Common myeloid progenitor, CD34-positive (primary cell): Measurements from ENCODE around the gene PFKFB3.

ENCODE experiments used
- CTCF ChIA-PET: fragments of 350-600 bp; sonication (Branson Sonifier 250); formaldehyde crosslinking; loops from one replicate; lab custom pipeline; 2021; ENCODE audit warnings: antibody characterized with exemption; lab: Charles Lee
- POLR2A ChIA-PET: fragments of 350-600 bp; sonication (Branson Sonifier 250); formaldehyde crosslinking; loops from one replicate; lab custom pipeline; 2021; ENCODE audit warnings: antibody characterized with exemption; lab: Charles Lee
- DNase-seq, 3 donors: peaks; one replicate each; pipeline versions ENCODE4 v3.0.0 to v3.0.0-alpha.2; 2013
- H3K27ac ChIP-seq, 2 experiments: 1 replicate in 1 of 2; 2 replicates in 1 of 2; pipeline ENCODE4 v1.7.0; 2013; ENCODE audit warnings: inconsistent platforms in 2 of 2, low read length in 2 of 2, mild to moderate bottlenecking in 2 of 2, low read depth in 1 of 2, moderate library complexity in 1 of 2; ENCODE audit not compliant: severe bottlenecking in 2 of 2, insufficient read depth in 1 of 2, poor library complexity in 1 of 2
- H3K27me3 ChIP-seq, 5 experiments: replicated peaks in 2 of 5; 1 replicate in 3 of 5; 2 replicates in 2 of 5; pipeline versions ENCODE4 v1.6.1 to v1.7.0; 2013; ENCODE audit warnings: low read length in 4 of 5, mild to moderate bottlenecking in 2 of 5, moderate library complexity in 2 of 5, inconsistent platforms in 1 of 5; ENCODE audit not compliant: insufficient read depth in 5 of 5, control insufficient read depth in 4 of 5
- H3K36me3 ChIP-seq, 4 experiments: 1 replicate in 2 of 4; 2 replicates in 2 of 4; pipeline versions ENCODE4 v1.6.1 to v1.7.0; 2013; ENCODE audit warnings: low read length in 3 of 4, control low read depth in 1 of 4, mild to moderate bottlenecking in 1 of 4; ENCODE audit not compliant: control insufficient read depth in 4 of 4, insufficient read depth in 4 of 4
- H3K4me1 ChIP-seq, 4 experiments: 1 replicate in 3 of 4; 2 replicates in 1 of 4; pipeline versions ENCODE4 v1.6.1 to v1.7.1; 2013; ENCODE audit warnings: low read length in 3 of 4, mild to moderate bottlenecking in 3 of 4, control low read depth in 1 of 4, inconsistent platforms in 1 of 4, moderate library complexity in 1 of 4; ENCODE audit not compliant: control insufficient read depth in 4 of 4, insufficient read depth in 4 of 4; ENCODE audit errors: control extremely low read depth in 1 of 4
- H3K4me3 ChIP-seq, 7 experiments: 1 replicate in 4 of 7; 2 replicates in 3 of 7; pipeline versions ENCODE4 v1.5.1 to v1.7.0; 2013; ENCODE audit warnings: mild to moderate bottlenecking in 7 of 7, low read length in 6 of 7, moderate library complexity in 6 of 7, inconsistent platforms in 2 of 7, low read depth in 2 of 7, control low read depth in 1 of 7; ENCODE audit not compliant: insufficient read depth in 4 of 7, control insufficient read depth in 1 of 7; ENCODE audit errors: extremely low read depth in 1 of 7
- H3K9me3 ChIP-seq, 5 experiments: 1 replicate in 4 of 5; 2 replicates in 1 of 5; pipeline versions ENCODE4 v1.6.1 to v1.7.1; 2013; ENCODE audit warnings: low read length in 4 of 5, mild to moderate bottlenecking in 2 of 5, inconsistent platforms in 1 of 5, low read depth in 1 of 5, moderate library complexity in 1 of 5; ENCODE audit not compliant: control insufficient read depth in 4 of 5, insufficient read depth in 2 of 5; ENCODE audit errors: control extremely low read depth in 1 of 5
- WGBS: methylation state at CpG from one replicate; pipeline ENCODE4 v1.1.5; 2013; ENCODE audit not compliant: insufficient coverage; 5-methylcytosine and 5-hydroxymethylcytosine counted together

The PFKFB3 gene

DNA sequence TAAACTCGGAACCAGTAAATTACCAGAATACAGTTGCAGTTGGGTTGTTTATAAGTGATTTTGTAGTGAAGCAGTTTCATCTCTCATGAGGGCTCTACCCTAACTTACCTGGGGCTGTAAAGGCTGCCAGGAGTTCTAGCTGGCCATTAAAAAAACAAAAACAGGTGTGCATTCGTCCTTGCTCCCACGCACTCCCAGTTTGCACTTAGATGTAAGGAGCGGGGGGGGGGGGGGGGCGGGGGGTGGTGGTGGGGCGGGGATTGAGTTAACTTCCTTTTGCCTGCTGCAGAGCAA, 2.3 kb upstream of the PFKFB3 start:
- Histone ChIP-seq H3K9me3 (no peaks in the 10 kb centered on the region), H3K27ac (no peak overlapping the region), H3K27me3 (peaks cover 0 to 5% (median 4%) of the 10 kb centered on the region in 5 experiments), H3K4me3 (peak overlapping the region; percentile 23 to 77 (median 61)), H3K36me3 (no peaks in the 10 kb centered on the region), H3K4me1 (peaks cover 0 to 51% (median 48%) of the 10 kb centered on the region in 4 experiments)
- POLR2A ChIA-PET, result no interaction called here
- CTCF ChIA-PET, result interaction anchor here (1.0 to 7.4 kb wide), 7 partner anchors 28 to 206 kb away, joined by 3 to 92 read pairs (median 4); no protein-coding TSS in a partner anchor
- no peak for DNase-seq
- no CpG with 5 or more reads among the region's 6 CpGs for WGBS

GRCh38 chr10:6200734-6201515, 1.8 kb upstream of the PFKFB3 start:
- Histone ChIP-seq H3K27ac (no peak overlapping the region), H3K9me3 (no peaks in the 10 kb centered on the region), H3K4me1 (peaks cover 0 to 45% (median 43%) of the 10 kb centered on the region in 4 experiments), H3K4me3 (peak overlapping the region; percentile 23 to 83 (median 73)), H3K36me3 (no peaks in the 10 kb centered on the region), H3K27me3 (peaks cover 0 to 5% (median 4%) of the 10 kb centered on the region in 5 experiments)
- DNase-seq, result peak in 2 of 3 donors; percentile 56 to 63
- ChIA-PET POLR2A (interaction anchor here (2.3 kb wide), 1 partner anchor 200 kb away, joined by 24 read pairs; no protein-coding TSS in a partner anchor), CTCF (interaction anchor here (1.0 to 7.4 kb wide), 9 partner anchors 29 to 205 kb away, joined by 3 to 92 read pairs (median 9); no protein-coding TSS in a partner anchor)
- WGBS, result 0% methylated on average over 43 of the region's 59 CpGs

- H3K4me1 ChIP-seq, result peaks cover 0 to 39% (median 39%) of the 10 kb centered on the region in 4 experiments
- WGBS, result 0% methylated on average over 48 of the region's 50 CpGs
- peaks cover 0 to 5% (median 4%) of the 10 kb centered on the region in 5 experiments for H3K27me3 ChIP-seq
- H3K27ac ChIP-seq, result no peak overlapping the region
- peak in 2 of 3 donors; percentile 69 to 75 for DNase-seq
- H3K4me3 ChIP-seq, result peak overlapping the region; percentile 21 to 83 (median 73)
- no peaks in the 10 kb centered on the region for H3K36me3 ChIP-seq
- ChIA-PET POLR2A (interaction anchor here (1.7 to 2.3 kb wide), 2 partner anchors 38 to 200 kb away, joined by 7 to 24 read pairs; no protein-coding TSS in a partner anchor), CTCF (interaction anchor here (1.1 to 7.4 kb wide), 12 partner anchors 19 to 204 kb away, joined by 3 to 92 read pairs (median 6); no protein-coding TSS in a partner anchor)
- H3K9me3 ChIP-seq, result no peaks in the 10 kb centered on the region
These were observed 1.2 kb upstream of the PFKFB3 start for GRCh38 chr10:6201516-6201975.

DNA sequence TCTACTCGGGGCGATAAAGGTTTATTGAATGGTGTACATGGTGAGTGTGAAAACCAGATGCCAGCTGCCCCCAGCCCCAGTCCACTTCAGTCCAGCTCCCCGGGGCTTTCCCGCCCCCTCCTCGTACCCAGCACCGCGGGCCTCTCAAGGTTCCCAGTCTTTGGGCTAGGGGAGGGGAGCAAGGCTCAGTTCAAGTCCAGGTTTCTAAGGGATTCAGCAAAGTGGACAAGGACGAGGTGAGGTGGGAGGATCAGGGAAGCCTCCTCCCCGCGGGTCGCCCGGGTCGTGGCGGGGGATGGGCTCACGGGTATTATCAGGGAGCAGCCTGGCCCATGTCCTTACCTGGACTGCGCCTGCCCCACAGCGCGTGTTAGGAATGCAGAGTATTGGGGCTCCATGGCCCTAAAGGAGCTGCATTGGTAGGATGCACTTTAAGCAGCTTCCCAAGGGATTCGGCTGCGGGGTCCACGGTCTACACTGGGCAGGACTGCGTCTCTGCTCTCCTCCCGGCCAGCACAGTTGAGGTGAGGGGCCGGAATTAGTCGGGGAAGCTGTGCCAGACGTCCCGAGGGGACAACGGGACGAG, 541 bp upstream of the PFKFB3 start:
- 2% methylated on average over 24 of the region's 29 CpGs for WGBS
- ChIA-PET CTCF (interaction anchor here (0.8 to 7.4 kb wide), 28 partner anchors 10 to 206 kb away, joined by 3 to 92 read pairs (median 4); no protein-coding TSS in a partner anchor), POLR2A (interaction anchor here (0.6 to 2.3 kb wide), 8 partner anchors 30 to 201 kb away, joined by 3 to 24 read pairs (median 6); no protein-coding TSS in a partner anchor)
- Histone ChIP-seq H3K4me3 (peak overlapping the region; percentile 21 to 83 (median 73)), H3K27me3 (peaks cover 0 to 5% (median 4%) of the 10 kb centered on the region in 5 experiments), H3K36me3 (no peaks in the 10 kb centered on the region), H3K4me1 (peaks cover 0 to 39% (median 38%) of the 10 kb centered on the region in 4 experiments), H3K27ac (no peak overlapping the region), H3K9me3 (no peaks in the 10 kb centered on the region)
- DNase-seq, result no peak

GRCh38 chr10:6203331-6204062, 765 bp downstream of the PFKFB3 start:
- POLR2A ChIA-PET, result interaction anchor here (0.9 to 2.3 kb wide), 6 partner anchors 32 to 200 kb away, joined by 3 to 24 read pairs (median 6); no protein-coding TSS in a partner anchor
- H3K36me3 ChIP-seq, result no peaks in the 10 kb centered on the region
- peak overlapping the region; percentile 65 to 83 (median 73) for H3K4me3 ChIP-seq
- peaks cover 0 to 45% (median 39%) of the 10 kb centered on the region in 4 experiments for H3K4me1 ChIP-seq
- no peaks in the 10 kb centered on the region for H3K9me3 ChIP-seq
- no peak overlapping the region for H3K27ac ChIP-seq
- H3K27me3 ChIP-seq, result peaks cover 0 to 5% (median 4%) of the 10 kb centered on the region in 5 experiments
- 1% methylated on average over 64 of the region's 76 CpGs for WGBS
- peak; percentile 44 to 78 (median 72) for DNase-seq
- CTCF ChIA-PET, result interaction anchor here (0.7 to 7.4 kb wide), 12 partner anchors 13 to 205 kb away, joined by 3 to 92 read pairs (median 4); no protein-coding TSS in a partner anchor

DNA sequence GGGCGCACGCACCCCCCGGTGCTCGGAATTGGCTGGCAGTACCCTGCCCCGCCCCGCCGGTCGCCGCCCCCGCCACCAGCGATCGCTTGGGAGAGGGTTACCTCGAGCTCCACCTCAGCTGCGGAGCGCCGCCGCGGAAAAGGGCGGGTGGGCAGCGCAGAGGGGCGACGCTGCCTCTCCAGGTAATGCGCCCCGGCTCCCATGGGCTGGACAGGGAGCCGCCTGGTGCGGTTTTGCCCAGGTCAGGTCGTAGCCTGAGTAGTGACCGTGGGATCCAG, 1.3 kb downstream of the PFKFB3 start:
- peaks cover 0 to 47% (median 39%) of the 10 kb centered on the region in 4 experiments for H3K4me1 ChIP-seq
- peaks cover 0 to 5% (median 4%) of the 10 kb centered on the region in 5 experiments for H3K27me3 ChIP-seq
- no peaks in the 10 kb centered on the region for H3K9me3 ChIP-seq
- H3K36me3 ChIP-seq, result no peaks in the 10 kb centered on the region
- POLR2A ChIA-PET, result no interaction called here
- peak overlapping the region in 6 of 7 experiments; percentile 65 to 83 (median 75) for H3K4me3 ChIP-seq
- no peak overlapping the region for H3K27ac ChIP-seq
- peak in 2 of 3 donors; percentile 44 to 52 for DNase-seq
- CTCF ChIA-PET, result interaction anchor here (0.7 to 7.4 kb wide), 2 partner anchors 21 to 196 kb away, joined by 3 to 92 read pairs; no protein-coding TSS in a partner anchor
- 10% methylated on average over 23 of the region's 28 CpGs for WGBS
